Effector CD4-positive, alpha-beta T cell (primary cell): Measurements from ENCODE around the gene ACOT2.
"Not testable (repeated sequence)": the region's sequence is repeated elsewhere in the genome, so short reads cannot be mapped to it uniquely, and the experiment has no call there.

ENCODE experiments used
- DNase-seq: peaks from one replicate; pipeline ENCODE4 v3.0.0-alpha.2; 2020

Gene ACOT2

DNA sequence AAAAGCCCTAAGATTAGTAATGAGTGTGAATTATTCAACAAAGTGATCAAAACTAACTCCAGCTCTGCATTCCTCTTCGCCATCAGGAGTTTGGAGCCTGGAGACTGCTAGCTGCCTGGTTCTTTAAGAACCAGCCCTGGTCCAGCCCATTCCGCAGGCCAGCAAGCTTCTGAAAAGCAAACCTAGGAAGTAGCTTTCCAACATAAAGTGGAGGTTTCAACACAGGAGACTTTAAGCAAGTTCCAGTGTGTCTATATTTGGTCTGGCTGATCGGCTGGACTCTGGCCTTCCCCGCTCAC lies 178 bp upstream of the ACOT2 start:
- DNase-seq = not testable (repeated sequence)

- not testable (repeated sequence) for DNase-seq
These were observed 1.9 kb downstream of the ACOT2 start for GRCh38 chr14:73570913-73571312.

GRCh38 chr14:73573034-73573433 lies 4.0 kb downstream of the ACOT2 start:
- DNase-seq = not testable (repeated sequence)

DNA sequence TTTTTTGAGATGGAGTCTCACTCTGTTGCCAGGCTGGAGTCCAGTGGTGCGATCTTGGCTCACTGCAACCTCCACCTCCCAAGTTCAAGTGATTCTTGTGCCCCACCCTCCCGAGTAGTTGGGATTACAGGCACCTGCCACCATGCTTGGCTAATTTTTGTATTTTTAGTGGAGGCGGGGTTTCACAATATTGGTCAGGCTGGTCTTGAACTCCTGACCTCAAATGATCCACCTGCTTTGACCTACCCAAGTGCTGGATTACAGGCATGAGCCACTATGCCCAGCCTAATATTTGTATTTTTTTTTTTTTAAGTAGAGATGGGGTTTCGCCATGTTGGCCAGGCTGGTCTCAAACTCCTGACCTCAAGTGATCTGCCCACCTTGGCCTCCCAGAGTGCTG lies 4.7 kb downstream of the ACOT2 start:
- DNase-seq = not testable (repeated sequence)

- DNase-seq = not testable (repeated sequence)
These were observed 5.2 kb downstream of the ACOT2 start for GRCh38 chr14:73574251-73574650.

GRCh38 chr14:73576391-73576790 lies 7.4 kb downstream of the ACOT2 start:
- DNase-seq = no peak

GRCh38 chr14:73577214-73577613 lies 8.2 kb downstream of the ACOT2 start:
- DNase-seq = not testable (repeated sequence)

DNA sequence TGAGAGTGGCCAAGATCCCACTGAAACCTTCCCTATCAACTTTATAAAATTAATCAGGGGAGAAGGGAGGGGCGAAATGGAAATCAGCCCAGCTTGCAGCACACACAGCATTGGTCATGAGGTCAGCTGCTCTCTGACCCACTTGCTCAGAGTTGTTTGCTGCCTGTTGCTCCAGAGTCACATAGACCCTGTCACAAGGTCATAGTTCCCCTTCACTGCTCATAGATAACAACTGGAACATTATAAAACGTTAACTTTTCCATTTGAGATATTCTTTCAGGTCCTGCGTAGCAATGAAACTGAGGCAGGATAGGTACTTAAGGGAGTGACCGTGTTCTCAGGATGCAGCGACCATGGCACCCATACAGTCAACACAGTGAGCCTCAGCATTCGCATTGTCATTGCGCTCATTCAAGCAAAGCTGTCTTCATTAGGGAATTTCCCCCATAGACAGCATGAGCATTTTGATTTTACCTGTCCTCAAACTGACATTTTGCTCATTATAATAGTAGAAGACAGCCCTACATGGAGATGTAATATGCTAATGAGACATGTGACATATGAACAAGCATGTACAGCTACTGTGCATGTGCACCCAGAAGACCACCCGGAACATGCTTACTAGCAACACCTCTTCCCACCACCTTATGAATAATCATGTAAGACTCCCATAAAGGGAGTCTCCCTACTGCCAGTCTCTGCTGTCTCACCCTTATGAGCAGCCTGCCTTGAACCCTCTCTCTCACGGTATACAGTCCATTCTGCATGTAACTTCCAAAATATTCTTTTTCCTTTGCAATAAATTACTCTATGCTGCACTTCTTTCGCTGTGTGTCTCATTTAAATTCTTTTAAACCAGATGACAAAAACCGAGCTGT lies 13.3 kb downstream of the ACOT2 start:
- DNase-seq = not testable (repeated sequence)

GRCh38 chr14:73588695-73589094 lies 19.7 kb downstream of the ACOT2 start:
- DNase-seq = no peak

DNA sequence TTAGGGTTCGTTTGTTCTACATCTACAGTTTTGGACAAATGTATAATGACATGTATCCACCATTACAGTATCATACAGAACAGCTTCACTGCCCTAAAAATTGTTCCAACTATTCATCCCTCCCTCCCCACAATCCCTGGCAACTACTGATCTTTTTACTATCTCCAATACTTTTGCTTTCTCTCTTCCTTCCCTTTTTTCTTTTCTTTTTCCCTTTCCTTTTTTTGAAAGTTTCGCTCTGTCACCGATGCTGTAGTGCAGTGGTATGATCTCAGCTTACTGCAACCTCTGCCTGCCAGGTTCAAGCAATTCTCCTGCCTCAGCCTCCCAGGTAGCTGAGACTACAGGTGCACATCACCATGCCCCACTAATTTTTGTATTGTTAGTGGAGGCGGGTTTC lies 20.1 kb downstream of the ACOT2 start:
- DNase-seq = no peak

DNA sequence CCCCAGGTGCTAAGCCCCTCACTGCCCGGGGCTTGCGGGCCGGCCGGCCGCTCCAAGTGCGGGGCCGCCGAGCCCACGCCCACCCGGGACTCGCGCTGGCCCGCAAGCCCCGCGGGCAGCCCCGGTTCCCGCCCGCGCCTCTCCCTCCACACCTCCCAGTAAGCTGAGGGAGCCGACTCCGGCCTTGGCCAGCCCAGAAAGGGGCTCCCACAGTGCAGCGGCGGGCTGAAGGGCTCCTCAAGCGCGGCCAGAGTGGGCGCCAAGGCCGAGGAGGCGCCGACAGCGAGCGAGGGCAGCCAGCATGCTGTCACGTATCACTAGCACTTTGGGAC lies 21.6 kb downstream of the ACOT2 start:
- not testable (repeated sequence) for DNase-seq

GRCh38 chr14:73591690-73592449 lies 22.9 kb downstream of the ACOT2 start, which contains the start of gene ACOT4:
ACOT4 (plus strand) TSS chr14:73591873; CDS start chr14:73591960, 87 bp downstream.
- peak; percentile 26 for DNase-seq

GRCh38 chr14:73594491-73594890 lies 25.5 kb downstream of the ACOT2 start:
- DNase-seq = no peak

DNA sequence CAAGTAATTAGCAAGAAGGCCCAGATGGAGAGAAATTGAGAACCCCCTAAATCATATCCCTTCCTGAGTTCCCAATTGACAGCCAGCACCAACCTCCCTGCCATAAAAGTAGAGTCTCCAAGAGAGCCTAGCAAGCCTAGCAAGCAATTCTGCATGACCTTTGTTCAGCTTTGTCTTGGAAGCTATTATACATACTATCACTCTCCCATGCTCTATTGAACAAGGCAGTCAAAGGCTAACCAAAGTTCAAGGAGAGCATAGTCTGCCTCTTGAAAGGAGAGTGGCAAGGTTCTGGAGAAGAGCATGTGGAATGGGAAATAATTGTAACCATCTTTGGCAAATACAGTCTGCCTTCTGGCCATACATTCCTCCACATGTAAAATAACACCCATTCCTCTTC lies 30.5 kb downstream of the ACOT2 start:
- no peak for DNase-seq

DNA sequence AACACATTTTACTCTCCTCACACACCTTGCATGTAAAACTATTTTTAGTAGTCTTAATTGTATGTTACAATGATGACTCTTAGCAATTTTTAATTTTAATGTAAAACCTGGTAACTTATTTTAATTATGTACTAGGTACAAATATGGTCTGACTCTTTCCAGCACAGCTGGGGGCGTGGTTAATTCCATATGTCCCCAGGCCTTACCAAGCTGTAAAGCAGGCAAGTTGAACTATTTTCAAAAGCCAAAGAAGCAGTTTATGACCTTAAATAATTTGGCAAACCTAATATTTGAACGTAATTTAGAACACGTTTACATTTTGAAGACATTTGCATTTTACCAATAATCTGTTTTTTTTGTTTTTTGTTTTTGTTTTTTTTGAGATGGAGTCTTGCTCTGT lies 34.0 kb downstream of the ACOT2 start:
- no peak for DNase-seq

DNA sequence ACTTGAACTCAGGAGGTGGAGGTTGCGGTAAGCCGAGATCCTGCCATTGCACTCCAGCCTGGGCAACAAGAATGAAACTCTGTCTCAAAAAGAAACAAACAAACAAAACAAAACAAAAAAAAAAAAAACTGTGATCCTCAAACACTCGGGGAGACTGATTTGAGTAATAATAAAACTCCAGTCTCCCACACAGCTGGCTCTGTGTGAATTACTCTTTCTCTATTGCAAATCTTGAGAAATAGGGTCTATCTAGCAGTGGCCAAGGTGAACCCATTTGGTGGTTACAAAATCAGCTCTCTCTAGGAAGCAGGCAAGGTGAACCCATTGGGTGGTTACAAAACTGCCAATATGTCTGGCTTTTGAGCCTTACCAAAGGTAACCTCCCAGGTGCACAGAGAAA lies 37.3 kb downstream of the ACOT2 start:
- DNase-seq = no peak

DNA sequence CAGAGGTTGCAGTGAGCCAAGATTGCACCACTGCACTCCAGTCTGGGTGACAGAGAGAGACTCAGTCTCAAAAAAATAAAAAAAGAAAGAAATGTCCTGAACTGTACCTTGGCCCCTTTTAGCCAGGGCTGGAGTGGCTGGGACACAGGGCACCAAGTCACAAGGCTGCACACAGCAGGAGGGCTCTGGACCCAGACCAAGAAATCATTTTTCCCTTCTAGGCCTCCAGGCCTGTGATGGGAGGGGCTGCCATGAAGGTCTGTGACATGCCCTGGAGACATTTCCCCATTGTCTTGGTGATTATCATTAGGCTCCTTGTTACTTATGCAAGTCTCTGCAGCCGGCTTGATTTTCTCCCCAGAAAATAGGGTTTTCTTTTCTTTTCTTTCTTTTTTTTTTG lies 38.2 kb downstream of the ACOT2 start:
- DNase-seq = no peak

GRCh38 chr14:73610687-73611086 lies 41.7 kb downstream of the ACOT2 start:
- DNase-seq = no peak

- DNase-seq = peak; percentile 33
These were observed 43.5 kb downstream of the ACOT2 start, which contains the start of gene ACOT6 for GRCh38 chr14:73612339-73613045. ACOT6 (plus strand) TSS chr14:73612517; CDS start chr14:73612572, 55 bp downstream.

GRCh38 chr14:73613046-73613383 lies 44.0 kb downstream of the ACOT2 start:
- no peak for DNase-seq

- DNase-seq = no peak
These were observed 44.5 kb downstream of the ACOT2 start for GRCh38 chr14:73613419-73613963.

DNA sequence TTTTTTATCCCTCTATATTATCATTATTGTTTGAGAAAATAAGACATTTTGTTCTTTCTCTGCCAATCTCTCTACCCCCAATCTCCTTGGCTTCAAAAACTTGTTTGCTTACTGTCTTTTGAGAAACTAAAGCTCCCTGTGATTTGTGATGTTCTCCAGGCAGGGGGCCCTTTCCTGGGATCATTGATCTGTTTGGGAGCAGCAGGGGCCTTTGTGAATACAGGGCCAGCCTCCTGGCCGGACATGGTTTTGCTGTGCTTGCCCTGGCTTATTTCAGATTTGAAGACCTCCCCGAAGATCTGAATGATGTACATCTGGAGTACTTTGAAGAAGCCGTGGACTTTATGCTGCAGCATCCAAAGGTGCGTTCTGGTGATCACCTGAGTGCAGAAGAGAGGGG lies 47.8 kb downstream of the ACOT2 start:
- DNase-seq = no peak

DNA sequence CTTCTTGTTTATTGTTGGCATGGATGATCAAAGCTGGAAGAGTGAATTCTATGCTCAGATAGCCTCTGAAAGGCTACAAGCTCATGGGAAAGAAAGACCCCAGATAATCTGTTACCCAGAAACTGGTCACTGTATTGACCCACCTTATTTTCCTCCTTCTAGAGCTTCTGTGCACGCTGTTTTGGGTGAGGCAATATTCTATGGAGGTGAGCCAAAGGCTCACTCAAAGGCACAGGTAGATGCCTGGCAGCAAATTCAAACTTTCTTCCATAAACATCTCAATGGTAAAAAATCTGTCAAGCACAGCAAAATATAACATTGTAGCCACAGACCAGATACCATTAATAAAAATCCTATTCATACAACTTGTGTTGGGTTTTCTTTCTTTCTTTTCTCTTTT lies 50.5 kb downstream of the ACOT2 start:
- no peak for DNase-seq
